HCT116 (cell line): Measurements from ENCODE around the gene PTGS1.

Experiments
- CEBPB ChIP-seq: IDR thresholded peaks from 2 replicates; pipeline ENCODE4 v1.6.1; 2012; ENCODE audit warnings: low read depth
- EZH2 ChIP-seq: fragments of 200-600 bp; sonication (generic); IDR thresholded peaks from 2 replicates; pipeline ENCODE4 v1.6.1; 2017; ENCODE audit warnings: antibody characterized with exemption, mixed run types
- EZH2phosphoT487 ChIP-seq: fragments of 200-600 bp; IDR thresholded peaks from 2 replicates; pipeline ENCODE4 v1.6.1; 2018; ENCODE audit warnings: antibody characterized with exemption, borderline replicate concordance
- POLR2A ChIP-seq: IDR thresholded peaks from 2 replicates; pipeline ENCODE4 v1.7.0; 2011; ENCODE audit warnings: borderline replicate concordance; ENCODE audit not compliant: insufficient read depth, insufficient read length; ENCODE audit errors: extremely low read depth
- REST ChIP-seq: IDR thresholded peaks from 2 replicates; pipeline ENCODE4 v1.6.1; 2012; ENCODE audit warnings: low read depth
- TCF7L2 ChIP-seq: IDR thresholded peaks from 2 replicates; pipeline ENCODE4 v1.7.0; 2011; ENCODE audit warnings: borderline replicate concordance, inconsistent platforms; ENCODE audit not compliant: insufficient read depth, insufficient read length; ENCODE audit errors: extremely low read depth
- TF ChIP-seq, protein P1 (sequence below): IDR thresholded peaks from 2 replicates; pipeline ENCODE4 v1.6.1; 2012
- TF ChIP-seq, protein P2 (sequence below), 3 experiments: fragments of 200-600 bp in 1 of 3; sonication (generic) in 1 of 3; IDR thresholded peaks in 2 of 3; conservative IDR thresholded peaks in 1 of 3; 2 replicates each; pipeline ENCODE4 v1.5.1; 2012 to 2017; ENCODE audit warnings: low read depth in 2 of 3, low read length in 2 of 3, antibody characterized with exemption in 1 of 3, borderline replicate concordance in 1 of 3, control low read depth in 1 of 3, mild to moderate bottlenecking in 1 of 3, mixed read lengths in 1 of 3, mixed run types in 1 of 3, moderate library complexity in 1 of 3; ENCODE audit not compliant: insufficient read depth in 1 of 3

DNA sequence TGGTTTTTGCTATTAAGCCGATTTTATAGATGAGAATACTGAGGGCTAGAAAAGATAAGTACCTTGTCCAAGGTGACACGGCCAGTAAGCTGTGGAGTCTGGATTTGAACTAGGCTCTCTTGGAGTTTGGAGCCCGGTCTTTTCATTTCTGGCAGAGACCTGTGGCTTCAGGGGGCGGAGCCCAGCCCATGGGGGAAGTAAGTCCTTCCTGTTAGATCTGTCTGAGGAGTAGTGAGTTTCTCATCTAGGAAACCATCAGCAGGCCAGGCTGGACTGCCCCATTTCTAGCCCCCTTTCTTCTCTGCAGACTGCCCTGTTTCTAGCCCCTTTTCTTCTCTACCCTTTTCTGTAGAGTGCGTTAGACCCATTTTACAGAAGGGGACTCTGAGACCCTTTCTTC is 521 bp upstream of the PTGS1 start:
- TF ChIP-seq CEBPB (no peak), POLR2A (no peak), EZH2 (no peak), REST (no peak), TCF7L2 (no peak), EZH2phosphoT487 (no peak)
- TF ChIP-seq, protein P1, sequence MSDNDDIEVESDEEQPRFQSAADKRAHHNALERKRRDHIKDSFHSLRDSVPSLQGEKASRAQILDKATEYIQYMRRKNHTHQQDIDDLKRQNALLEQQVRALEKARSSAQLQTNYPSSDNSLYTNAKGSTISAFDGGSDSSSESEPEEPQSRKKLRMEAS = no peak
- TF ChIP-seq, protein P2, sequence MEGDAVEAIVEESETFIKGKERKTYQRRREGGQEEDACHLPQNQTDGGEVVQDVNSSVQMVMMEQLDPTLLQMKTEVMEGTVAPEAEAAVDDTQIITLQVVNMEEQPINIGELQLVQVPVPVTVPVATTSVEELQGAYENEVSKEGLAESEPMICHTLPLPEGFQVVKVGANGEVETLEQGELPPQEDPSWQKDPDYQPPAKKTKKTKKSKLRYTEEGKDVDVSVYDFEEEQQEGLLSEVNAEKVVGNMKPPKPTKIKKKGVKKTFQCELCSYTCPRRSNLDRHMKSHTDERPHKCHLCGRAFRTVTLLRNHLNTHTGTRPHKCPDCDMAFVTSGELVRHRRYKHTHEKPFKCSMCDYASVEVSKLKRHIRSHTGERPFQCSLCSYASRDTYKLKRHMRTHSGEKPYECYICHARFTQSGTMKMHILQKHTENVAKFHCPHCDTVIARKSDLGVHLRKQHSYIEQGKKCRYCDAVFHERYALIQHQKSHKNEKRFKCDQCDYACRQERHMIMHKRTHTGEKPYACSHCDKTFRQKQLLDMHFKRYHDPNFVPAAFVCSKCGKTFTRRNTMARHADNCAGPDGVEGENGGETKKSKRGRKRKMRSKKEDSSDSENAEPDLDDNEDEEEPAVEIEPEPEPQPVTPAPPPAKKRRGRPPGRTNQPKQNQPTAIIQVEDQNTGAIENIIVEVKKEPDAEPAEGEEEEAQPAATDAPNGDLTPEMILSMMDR (IDR thresholded peaks at IDR 0.05 in 2 of 3, conservative IDR thresholded peaks at IDR 0.05 in 1 of 3; ENCODE audit: borderline replicate concordance in 1 of 3, insufficient read depth in 1 of 3, low read depth in 2 of 3, low read length in 2 of 3) = no peak
